SK-N-SH (cell line): ENCODE measurements around the gene GDE1. TPM values are rescaled to one million over a fixed set of nuclear protein-coding genes. Genes with fewer than 3 reads are reported as not detected.

Experiments used
- CTCF ChIA-PET: fragments of 300-600, 350-600 bp; formaldehyde crosslinking; extraction: SDS; loops from one replicate; lab custom pipeline; 2021; lab: Yijun Ruan, JAX
- POLR2A ChIA-PET: fragments of 350-600 bp; sonication (Branson Sonifier 250); formaldehyde crosslinking; extraction: SDS; loops from one replicate; lab custom pipeline; 2020; ENCODE audit warnings: antibody characterized with exemption, inconsistent platforms; lab: Yijun Ruan, JAX
- DNase-seq: peaks from one replicate; pipeline ENCODE4 v3.0.0; 2012
- H2AFZ ChIP-seq: fragments of 200-600 bp; sonication (generic); 2 replicates; pipeline ENCODE4 v1.8.1; 2016; ENCODE audit warnings: antibody characterized with exemption, mild to moderate bottlenecking, low read depth
- H3F3A ChIP-seq: fragments of 200-600 bp; sonication (generic); replicated peaks from 2 replicates; pipeline ENCODE3; 2016; ENCODE audit warnings: antibody characterized with exemption, mild to moderate bottlenecking; ENCODE audit not compliant: insufficient read depth
- H3K27ac ChIP-seq, 2 experiments: fragments of 200-500 bp in 1 of 2; fragments of 200-600 bp in 1 of 2; sonication (Bioruptor generic) in 1 of 2; sonication (generic), shearing (Covaris generic) in 1 of 2; 2 replicates each; pipeline versions ENCODE4 v1.5.1 to v1.6.1; 2014 to 2016; ENCODE audit warnings: low read depth in 2 of 2, inconsistent platforms in 1 of 2, low read length in 1 of 2, mild to moderate bottlenecking in 1 of 2, mixed read lengths in 1 of 2
- H3K27me3 ChIP-seq: fragments of 200-600 bp; sonication (generic), shearing (Covaris generic); 2 replicates; pipeline ENCODE4 v1.6.1; 2016; ENCODE audit warnings: mixed run types; ENCODE audit not compliant: insufficient read depth
- H3K36me3 ChIP-seq, 2 experiments: fragments of 200-500 bp in 1 of 2; fragments of 200-600 bp in 1 of 2; sonication (Bioruptor generic) in 1 of 2; sonication (generic) in 1 of 2; replicated peaks in 1 of 2; 2 replicates each; pipeline versions ENCODE3 to v1.5.1; 2014 to 2016; ENCODE audit warnings: low read length in 1 of 2, mild to moderate bottlenecking in 1 of 2; ENCODE audit not compliant: insufficient read depth in 2 of 2, control insufficient read depth in 1 of 2
- H3K4me1 ChIP-seq, 2 experiments: fragments of 200-500 bp in 1 of 2; fragments of 200-600 bp in 1 of 2; sonication (Bioruptor generic) in 1 of 2; sonication (generic), shearing (Covaris generic) in 1 of 2; 2 replicates each; pipeline versions ENCODE4 v1.5.1 to v1.6.1; 2014 to 2016; ENCODE audit warnings: low read depth in 1 of 2, low read length in 1 of 2, mixed run types in 1 of 2; ENCODE audit not compliant: insufficient read depth in 2 of 2, control insufficient read depth in 1 of 2
- H3K4me2 ChIP-seq: fragments of 200-600 bp; sonication (generic), shearing (Covaris generic); 2 replicates; pipeline ENCODE4 v1.6.1; 2017; ENCODE audit warnings: mixed run types
- H3K4me3 ChIP-seq, 2 experiments: fragments of 200-500 bp in 1 of 2; fragments of 200-600 bp in 1 of 2; sonication (Bioruptor generic) in 1 of 2; sonication (generic), shearing (Covaris generic) in 1 of 2; 2 replicates each; pipeline versions ENCODE4 v1.5.1 to v1.8.1; 2014 to 2016; ENCODE audit warnings: low read depth in 2 of 2, inconsistent platforms in 1 of 2, low read length in 1 of 2, mild to moderate bottlenecking in 1 of 2, mixed read lengths in 1 of 2, moderate library complexity in 1 of 2
- H3K79me2 ChIP-seq: fragments of 200-600 bp; sonication (generic); 2 replicates; pipeline ENCODE4 v1.8.1; 2017; ENCODE audit warnings: mild to moderate bottlenecking; ENCODE audit not compliant: insufficient read depth
- H3K9ac ChIP-seq: fragments of 200-600 bp; sonication (generic); 2 replicates; pipeline ENCODE4 v1.6.1; 2017; ENCODE audit warnings: mixed run types
- H3K9me2 ChIP-seq: fragments of 200-600 bp; sonication (generic); 2 replicates; pipeline ENCODE4 v1.6.1; 2017; ENCODE audit warnings: mixed run types
- H3K9me3 ChIP-seq: fragments of 200-600 bp; sonication (generic); 2 replicates; pipeline ENCODE4 v1.6.1; 2017; ENCODE audit warnings: mixed run types, mild to moderate bottlenecking, moderate library complexity
- H4K20me1 ChIP-seq: fragments of 200-600 bp; sonication (generic); 2 replicates; pipeline ENCODE4 v1.6.1; 2017; ENCODE audit warnings: mild to moderate bottlenecking, mixed run types; ENCODE audit not compliant: insufficient read depth
- CTCF ChIP-seq: fragments of 200-600 bp; sonication (generic); IDR thresholded peaks from 2 replicates; pipeline ENCODE4 v1.6.1; 2017; ENCODE audit warnings: antibody characterized with exemption, mild to moderate bottlenecking, moderate library complexity
- EZH2phosphoT487 ChIP-seq: fragments of 200-600 bp; sonication (generic); IDR thresholded peaks from 2 replicates; pipeline ENCODE4 v1.6.1; 2017; ENCODE audit warnings: low read depth, mixed run types, mild to moderate bottlenecking, antibody characterized with exemption, moderate library complexity, borderline replicate concordance
- FOXJ3 ChIP-seq: sonication (generic); formaldehyde crosslinking; IDR thresholded peaks from 2 replicates; pipeline ENCODE4 v1.5.1; 2020; ENCODE audit warnings: mild to moderate bottlenecking, missing genetic modification reagents
- GABPA ChIP-seq: IDR thresholded peaks from 2 replicates; pipeline ENCODE4 v1.4.0; 2012; ENCODE audit warnings: low read depth, mild to moderate bottlenecking
- GATA2 ChIP-seq: sonication (generic); formaldehyde crosslinking; IDR thresholded peaks from 2 replicates; pipeline ENCODE4 v1.5.0; 2020; ENCODE audit warnings: mild to moderate bottlenecking, missing genetic modification reagents
- JUND ChIP-seq: IDR thresholded peaks from 2 replicates; pipeline ENCODE4 v1.4.0; 2012
- MEF2A ChIP-seq: IDR thresholded peaks from 2 replicates; pipeline ENCODE4 v1.4.0; 2012; ENCODE audit warnings: low read depth, borderline replicate concordance
- NFIC ChIP-seq: IDR thresholded peaks from 2 replicates; pipeline ENCODE4 v1.4.0; 2012; ENCODE audit warnings: borderline replicate concordance
- NRF1 ChIP-seq: IDR thresholded peaks from 2 replicates; pipeline ENCODE4 v1.6.1; 2012; ENCODE audit warnings: low read depth, mild to moderate bottlenecking, low read length
- POLR2AphosphoS5 ChIP-seq: IDR thresholded peaks from 2 replicates; pipeline ENCODE4 v1.6.1; 2012; ENCODE audit warnings: low read depth, low read length
- RCOR1 ChIP-seq: fragments of 150-350 bp; IDR thresholded peaks from 2 replicates; pipeline ENCODE4 v1.6.1; 2017; ENCODE audit warnings: antibody characterized with exemption, low read length
- RFX5 ChIP-seq: IDR thresholded peaks from 2 replicates; pipeline ENCODE4 v1.6.1; 2012; ENCODE audit warnings: mild to moderate bottlenecking, improper control_type of control experiment, low read length
- RXRA ChIP-seq: IDR thresholded peaks from 2 replicates; pipeline ENCODE4 v1.4.0; 2012; ENCODE audit warnings: low read depth, mild to moderate bottlenecking, borderline replicate concordance
- SIN3A ChIP-seq: IDR thresholded peaks from 2 replicates; pipeline ENCODE4 v1.6.1; 2012; ENCODE audit warnings: low read depth, mild to moderate bottlenecking, low read length, moderate library complexity, borderline replicate concordance
- TAF1 ChIP-seq: IDR thresholded peaks from 2 replicates; pipeline ENCODE4 v1.6.1; 2012; ENCODE audit warnings: low read depth, mild to moderate bottlenecking, low read length, moderate library complexity, borderline replicate concordance
- TCF12 ChIP-seq: IDR thresholded peaks from 2 replicates; pipeline ENCODE4 v1.4.0; 2012
- TEAD4 ChIP-seq: IDR thresholded peaks from 2 replicates; pipeline ENCODE4 v1.4.0; 2012; ENCODE audit warnings: mild to moderate bottlenecking, borderline replicate concordance; ENCODE audit not compliant: insufficient read depth
- YY1 ChIP-seq: IDR thresholded peaks from 2 replicates; pipeline ENCODE4 v1.4.0; 2012; ENCODE audit warnings: low read depth, mild to moderate bottlenecking
- ZBTB33 ChIP-seq: IDR thresholded peaks from 2 replicates; pipeline ENCODE4 v1.4.0; 2012; ENCODE audit warnings: low read depth, borderline replicate concordance
- WGBS: methylation state at CpG from one replicate; pipeline ENCODE4 v1.1.6; 2017; ENCODE audit warnings: low lambda C conversion rate; 5-methylcytosine and 5-hydroxymethylcytosine counted together
- polyA plus RNA-seq, 3 experiments: library from polyadenylated mRNA; depleted of rRNA; stranded (reverse); fragments of >200 nt; gene quantifications; 2 replicates each; pipeline ENCODE4 v1.2.3, GENCODE V29; 2012

GDE1 gene
- polyA plus RNA-seq, 1 of the 3 experiments (the other 2 are of a cell fraction), result 37.0 TPM

GRCh38 chr16:19485611-19486010, 36.3 kb downstream of the GDE1 start:
- Histone ChIP-seq H4K20me1 (no peaks in the 10 kb centered on the region), H3K4me3 (no peak overlapping the region), H3K9me3 (no peaks in the 10 kb centered on the region), H3K27ac (no peak overlapping the region), H3F3A (no peaks in the 10 kb centered on the region), H3K27me3 (no peaks in the 10 kb centered on the region), H2AFZ (no peak overlapping the region), H3K4me2 (no peak overlapping the region), H3K36me3 (no peaks in the 10 kb centered on the region), H3K9me2 (no peaks in the 10 kb centered on the region), H3K79me2 (no peaks in the 10 kb centered on the region), H3K4me1 (no peaks in the 10 kb centered on the region), H3K9ac (no peak overlapping the region)
- CTCF ChIA-PET, result no interaction called here
- POLR2A ChIA-PET, result no interaction called here
- no peak for TF ChIP-seq TEAD4
- WGBS, result 80% methylated on average over 5 of the region's 5 CpGs
- no peak for DNase-seq

GRCh38 chr16:19484096-19484495, 37.8 kb downstream of the GDE1 start:
- ChIA-PET POLR2A (no interaction called here), CTCF (interaction anchor here (1.4 kb wide), 1 partner anchor 19 kb away, joined by 6 read pairs; no protein-coding TSS in a partner anchor)
- no peaks in the 10 kb centered on the region for H3K4me1 ChIP-seq
- H3K36me3 ChIP-seq, result no peaks in the 10 kb centered on the region
- H3K79me2 ChIP-seq, result no peaks in the 10 kb centered on the region
- DNase-seq, result no peak
- H3F3A ChIP-seq, result no peaks in the 10 kb centered on the region
- no peak overlapping the region for H3K4me3 ChIP-seq
- TF ChIP-seq MEF2A (no peak), RFX5 (no peak), YY1 (no peak), RCOR1 (no peak), TCF12 (no peak), EZH2phosphoT487 (no peak), CTCF (no peak), SIN3A (no peak), JUND (no peak), ZBTB33 (no peak), GABPA (no peak), NFIC (no peak), RXRA (no peak), NRF1 (no peak), POLR2AphosphoS5 (no peak), TEAD4 (no peak), GATA2 (no peak), FOXJ3 (no peak), TAF1 (no peak)
- no peak overlapping the region for H3K27ac ChIP-seq
- no peak overlapping the region for H2AFZ ChIP-seq
- WGBS, result 44% methylated on average over 3 of the region's 3 CpGs
- no peaks in the 10 kb centered on the region for H3K9me2 ChIP-seq
- no peak overlapping the region for H3K9ac ChIP-seq
- H3K4me2 ChIP-seq, result no peak overlapping the region
- no peaks in the 10 kb centered on the region for H3K27me3 ChIP-seq
- no peaks in the 10 kb centered on the region for H3K9me3 ChIP-seq
- no peaks in the 10 kb centered on the region for H4K20me1 ChIP-seq
